Gastroesophageal sphincter (tissue), 4 donors: ENCODE measurements around the gene TMEM120B. TPM values are rescaled to one million over a fixed set of nuclear protein-coding genes. Genes with fewer than 3 reads are reported as not detected.

Source experiments
- ATAC-seq: fragments of 150-250 bp; one replicate; pipeline ENCODE4 v1.9.1; 2016; ENCODE audit warnings: mild to moderate bottlenecking, moderate library complexity
- H3K27ac ChIP-seq, 4 donors: fragments of 200-600 bp; sonication (generic) in 3 of 4; 1 replicate in 3 of 4; 2 replicates in 1 of 4; pipeline ENCODE4 v1.5.1; 2016 to 2019
- H3K27me3 ChIP-seq: fragments of 200-600 bp; sonication (generic); one replicate; pipeline ENCODE4 v1.5.1; 2019
- H3K36me3 ChIP-seq, 2 donors: fragments of 200-600 bp; sonication (generic); one replicate each; pipeline ENCODE4 v1.5.1; 2019; ENCODE audit warnings: control low read depth in 1 of 2
- H3K4me1 ChIP-seq, 3 donors: fragments of 200-600 bp; sonication (generic); 1 replicate in 2 of 3; 2 replicates in 1 of 3; pipeline ENCODE4 v1.5.1; 2016 to 2019; ENCODE audit warnings: control low read depth in 2 of 3
- H3K4me3 ChIP-seq, 2 donors: fragments of 200-600 bp; sonication (generic); one replicate each; pipeline ENCODE4 v1.5.1; 2019; ENCODE audit warnings: mild to moderate bottlenecking in 1 of 2, moderate library complexity in 1 of 2
- H3K9me3 ChIP-seq, 3 donors: fragments of 200-600 bp; sonication (generic); one replicate each; pipeline ENCODE4 v1.5.1; 2017 to 2019; ENCODE audit warnings: control low read depth in 2 of 3
- EP300 ChIP-seq: sonication (generic); formaldehyde crosslinking; IDR thresholded peaks from one replicate; pipeline ENCODE4 v1.6.1; 2017; ENCODE audit warnings: antibody characterized with exemption, mild to moderate bottlenecking
- POLR2A ChIP-seq, 2 donors: fragments of 450-650 bp; IDR thresholded peaks; one replicate each; pipeline ENCODE4 v1.6.1; 2017; ENCODE audit warnings: antibody characterized with exemption in 2 of 2, mild to moderate bottlenecking in 2 of 2, moderate library complexity in 1 of 2
- POLR2AphosphoS5 ChIP-seq: sonication (generic); formaldehyde crosslinking; IDR thresholded peaks from one replicate; pipeline ENCODE4 v1.6.1; 2017; ENCODE audit warnings: antibody characterized with exemption
- WGBS, 2 donors: methylation state at CpG; one replicate each; pipeline ENCODE4 v1.1.5; 2018; ENCODE audit warnings: low coverage in 1 of 2; 5-methylcytosine and 5-hydroxymethylcytosine counted together
- total RNA-seq, 4 donors: library from RNA; depleted of rRNA; stranded (reverse); fragments of >200 nt; gene quantifications; one replicate each; pipeline ENCODE4 v1.1.0, GENCODE V29; 2016
- TF ChIP-seq, protein P1 (sequence below), 4 experiments: fragments of 200-600 bp in 2 of 4; fragments of 450-650 bp in 2 of 4; sonication (generic) in 1 of 4; IDR thresholded peaks; one replicate each; pipeline ENCODE4 v1.5.1; 2017 to 2019; ENCODE audit warnings: antibody characterized with exemption in 4 of 4, mild to moderate bottlenecking in 2 of 4, moderate library complexity in 2 of 4

The TMEM120B gene
- total RNA-seq, 4 donors from 2014 or later, result 4.2 to 14.3 (median 9.9) TPM

- peaks cover 0 to 14% (median 0%) of the 10 kb centered on the region in 3 donors for H3K4me1 ChIP-seq
- H3K9me3 ChIP-seq, result no peaks in the 10 kb centered on the region
- peak; percentile 60 for ATAC-seq
- no peak overlapping the region for H3K4me3 ChIP-seq
- H3K27ac ChIP-seq, result peak overlapping the region in 2 of 4 donors; percentile 41 to 59
- H3K36me3 ChIP-seq, result no peaks in the 10 kb centered on the region
- TF ChIP-seq EP300 (no peak), POLR2AphosphoS5 (no peak), POLR2A (IDR thresholded peaks at IDR 0.05) (no peak)
- TF ChIP-seq, protein P1, sequence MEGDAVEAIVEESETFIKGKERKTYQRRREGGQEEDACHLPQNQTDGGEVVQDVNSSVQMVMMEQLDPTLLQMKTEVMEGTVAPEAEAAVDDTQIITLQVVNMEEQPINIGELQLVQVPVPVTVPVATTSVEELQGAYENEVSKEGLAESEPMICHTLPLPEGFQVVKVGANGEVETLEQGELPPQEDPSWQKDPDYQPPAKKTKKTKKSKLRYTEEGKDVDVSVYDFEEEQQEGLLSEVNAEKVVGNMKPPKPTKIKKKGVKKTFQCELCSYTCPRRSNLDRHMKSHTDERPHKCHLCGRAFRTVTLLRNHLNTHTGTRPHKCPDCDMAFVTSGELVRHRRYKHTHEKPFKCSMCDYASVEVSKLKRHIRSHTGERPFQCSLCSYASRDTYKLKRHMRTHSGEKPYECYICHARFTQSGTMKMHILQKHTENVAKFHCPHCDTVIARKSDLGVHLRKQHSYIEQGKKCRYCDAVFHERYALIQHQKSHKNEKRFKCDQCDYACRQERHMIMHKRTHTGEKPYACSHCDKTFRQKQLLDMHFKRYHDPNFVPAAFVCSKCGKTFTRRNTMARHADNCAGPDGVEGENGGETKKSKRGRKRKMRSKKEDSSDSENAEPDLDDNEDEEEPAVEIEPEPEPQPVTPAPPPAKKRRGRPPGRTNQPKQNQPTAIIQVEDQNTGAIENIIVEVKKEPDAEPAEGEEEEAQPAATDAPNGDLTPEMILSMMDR (IDR thresholded peaks at IDR 0.05), result no peak
- no peaks in the 10 kb centered on the region for H3K27me3 ChIP-seq
- 66 to 86% methylated on average over 4 to 5 of the region's 5 CpGs for WGBS, 2 donors
Observed at GRCh38 chr12:121720762-121721161, 8.2 kb downstream of the TMEM120B start.

DNA sequence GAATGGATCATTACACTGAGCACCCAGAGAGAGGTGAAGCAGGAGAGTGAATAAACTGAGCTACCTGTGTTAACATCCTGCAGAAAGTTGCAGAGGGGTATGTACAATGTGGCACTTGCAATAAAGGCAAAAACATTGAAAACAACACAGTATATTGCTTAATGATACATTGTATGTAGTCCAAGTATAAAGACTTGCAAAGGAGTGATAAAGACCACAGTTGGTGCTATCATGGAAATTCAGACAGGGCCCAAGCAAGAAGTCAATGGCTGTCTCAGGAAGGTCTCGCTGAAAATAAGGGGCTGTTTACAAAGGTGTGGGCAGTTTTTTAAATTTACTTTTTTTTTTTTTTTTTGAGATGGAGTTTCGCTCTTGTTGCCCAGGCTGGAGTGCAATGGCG is 10.0 kb downstream of the TMEM120B start:
- no peak overlapping the region for H3K4me3 ChIP-seq
- no peak overlapping the region for H3K27ac ChIP-seq
- H3K4me1 ChIP-seq, result peaks cover 0 to 14% (median 0%) of the 10 kb centered on the region in 3 donors
- TF ChIP-seq EP300 (no peak), POLR2A (IDR thresholded peaks at IDR 0.05) (no peak), POLR2AphosphoS5 (no peak)
- TF ChIP-seq, protein P1 (IDR thresholded peaks at IDR 0.05), result no peak
- H3K36me3 ChIP-seq, result no peaks in the 10 kb centered on the region
- H3K9me3 ChIP-seq, result no peaks in the 10 kb centered on the region
- no peak for ATAC-seq
- 96 to 98% methylated on average over 2 to 3 of the region's 3 CpGs for WGBS, 2 donors
- no peaks in the 10 kb centered on the region for H3K27me3 ChIP-seq

- Histone ChIP-seq H3K9me3 (no peaks in the 10 kb centered on the region), H3K27ac (no peak overlapping the region), H3K36me3 (no peaks in the 10 kb centered on the region), H3K27me3 (no peaks in the 10 kb centered on the region), H3K4me3 (no peak overlapping the region), H3K4me1 (peaks cover 0 to 14% (median 0%) of the 10 kb centered on the region in 3 donors)
- 90 to 100% methylated on average over 2 to 3 of the region's 4 CpGs for WGBS, 2 donors
- no peak for TF ChIP-seq POLR2AphosphoS5
- TF ChIP-seq EP300, result no peak
- TF ChIP-seq, protein P1 (IDR thresholded peaks at IDR 0.05), result no peak
- no peak for TF ChIP-seq POLR2A (IDR thresholded peaks at IDR 0.05)
- ATAC-seq, result no peak
Observed at GRCh38 chr12:121723200-121723599, 10.6 kb downstream of the TMEM120B start.

DNA sequence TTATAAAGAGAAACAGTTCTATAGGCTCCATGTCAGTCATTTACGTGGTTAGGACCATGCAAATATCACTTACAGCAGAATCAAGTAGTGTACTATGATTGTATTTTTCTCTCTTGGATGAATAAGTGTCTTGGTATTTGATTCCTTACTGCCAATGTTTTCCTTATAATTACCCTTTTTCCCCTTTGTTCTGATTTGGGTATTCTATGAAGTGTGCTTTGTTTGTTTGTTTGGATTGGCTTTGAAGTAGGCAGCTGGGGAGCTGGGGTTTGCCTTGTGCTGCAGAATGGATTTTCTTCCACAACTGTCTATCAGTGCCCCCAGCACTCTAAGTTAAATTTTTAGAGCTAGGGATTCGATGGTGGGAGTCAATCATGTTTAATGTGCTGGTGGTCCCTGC is 12.4 kb downstream of the TMEM120B start:
- H3K27ac ChIP-seq, result no peak overlapping the region
- H3K9me3 ChIP-seq, result no peaks in the 10 kb centered on the region
- peaks cover 0 to 8% (median 0%) of the 10 kb centered on the region in 3 donors for H3K4me1 ChIP-seq
- 83% methylated on average over 1 of the region's 2 CpGs; no CpG with 5 or more reads in 1 of the 2 donors for WGBS, 2 donors
- no peaks in the 10 kb centered on the region for H3K36me3 ChIP-seq
- ATAC-seq, result no peak
- H3K27me3 ChIP-seq, result no peaks in the 10 kb centered on the region
- TF ChIP-seq POLR2A (IDR thresholded peaks at IDR 0.05) (no peak), EP300 (no peak), POLR2AphosphoS5 (no peak)
- TF ChIP-seq, protein P1 (IDR thresholded peaks at IDR 0.05), result no peak
- no peak overlapping the region for H3K4me3 ChIP-seq

GRCh38 chr12:121725423-121725822 is 12.9 kb downstream of the TMEM120B start:
- H3K36me3 ChIP-seq, result no peaks in the 10 kb centered on the region
- 96 to 100% methylated on average over 3 of the region's 3 CpGs for WGBS, 2 donors
- TF ChIP-seq, protein P1 (IDR thresholded peaks at IDR 0.05), result no peak
- no peak for TF ChIP-seq POLR2AphosphoS5
- no peak for TF ChIP-seq EP300
- TF ChIP-seq POLR2A (IDR thresholded peaks at IDR 0.05), result no peak
- H3K9me3 ChIP-seq, result no peaks in the 10 kb centered on the region
- no peaks in the 10 kb centered on the region for H3K27me3 ChIP-seq
- no peak for ATAC-seq
- peaks cover 0 to 3% (median 0%) of the 10 kb centered on the region in 3 donors for H3K4me1 ChIP-seq
- no peak overlapping the region for H3K4me3 ChIP-seq
- no peak overlapping the region for H3K27ac ChIP-seq
